ENCODE results near the gene LITAF.
"Not testable (repeated sequence)": the region's sequence is repeated elsewhere in the genome, so short reads cannot be mapped to it uniquely, and the experiment has no call there.

The LITAF gene

DNA sequence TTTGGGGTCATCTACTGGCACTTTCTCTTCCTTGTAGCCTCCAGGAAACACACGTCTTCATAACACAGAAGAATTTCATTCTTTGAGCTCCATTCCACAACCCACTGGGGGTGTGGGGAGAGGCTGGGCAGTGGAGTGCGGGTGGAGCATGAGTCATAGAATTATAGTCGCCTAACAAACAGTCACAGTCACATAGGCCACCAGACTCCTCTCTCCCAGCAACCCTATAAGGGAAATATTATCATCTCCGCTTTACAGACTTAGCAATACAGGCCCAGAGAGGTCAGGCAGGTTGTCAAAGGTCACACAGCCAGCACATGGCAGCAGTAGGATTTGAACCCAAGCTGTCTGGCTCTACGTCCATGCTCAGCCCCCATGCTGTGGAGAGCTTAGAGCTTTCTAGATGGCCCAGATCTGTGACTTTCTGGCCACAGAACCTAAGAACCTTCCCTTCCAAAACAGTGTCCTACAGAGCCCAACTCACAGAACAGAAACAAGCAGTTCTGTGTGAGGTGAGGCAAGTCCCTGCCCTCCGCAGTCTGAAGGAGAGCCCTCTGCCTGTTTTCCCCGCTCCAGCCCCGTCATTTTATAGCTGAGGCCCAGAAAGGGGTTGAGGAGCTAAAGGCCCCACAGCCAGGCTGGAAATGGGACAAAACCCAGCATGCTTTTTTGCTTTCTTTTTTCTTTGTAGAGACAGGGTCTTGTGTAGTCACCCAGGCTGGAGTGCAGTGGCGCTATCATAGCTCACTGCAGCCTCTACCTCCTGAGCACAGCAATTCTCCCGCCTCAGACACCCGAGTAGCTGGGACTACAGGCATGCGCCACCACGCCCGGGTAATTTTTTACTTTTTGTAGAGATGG, 10.7 kb upstream of the LITAF start:
- DNase-seq: no peak

DNA sequence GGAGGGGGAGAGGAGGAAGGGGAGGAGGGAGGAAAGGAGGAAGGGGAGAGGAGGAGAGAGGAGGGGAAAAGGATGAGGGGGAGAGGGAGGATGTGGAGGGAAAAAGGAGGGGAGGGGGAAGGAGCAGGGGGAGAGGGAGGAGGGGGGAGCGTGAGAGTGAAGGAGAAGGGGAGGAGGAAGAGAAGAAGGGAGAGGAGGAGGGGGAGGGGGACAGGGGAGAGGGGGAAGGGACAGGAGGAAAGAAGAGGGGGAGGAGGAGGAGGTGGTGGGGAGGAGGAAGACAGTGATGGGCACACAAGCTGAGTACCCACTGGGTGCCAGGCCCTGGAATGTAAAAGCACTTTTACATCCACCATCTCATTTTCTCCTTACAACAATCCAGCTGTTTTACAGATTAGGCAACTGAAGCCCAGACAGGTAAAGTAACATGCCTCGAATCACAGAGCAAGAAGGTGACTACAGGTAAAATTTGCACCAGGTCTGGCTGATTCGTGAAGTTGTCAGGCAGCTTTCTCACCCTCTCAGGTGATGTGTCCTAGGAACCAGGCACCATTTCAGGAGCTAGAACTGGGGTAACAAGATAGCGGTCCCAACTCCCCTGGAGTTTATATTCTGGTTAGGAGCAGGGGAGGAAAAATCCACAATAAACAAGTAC, 10.0 kb upstream of the LITAF start:
- DNase-seq: no peak

DNA sequence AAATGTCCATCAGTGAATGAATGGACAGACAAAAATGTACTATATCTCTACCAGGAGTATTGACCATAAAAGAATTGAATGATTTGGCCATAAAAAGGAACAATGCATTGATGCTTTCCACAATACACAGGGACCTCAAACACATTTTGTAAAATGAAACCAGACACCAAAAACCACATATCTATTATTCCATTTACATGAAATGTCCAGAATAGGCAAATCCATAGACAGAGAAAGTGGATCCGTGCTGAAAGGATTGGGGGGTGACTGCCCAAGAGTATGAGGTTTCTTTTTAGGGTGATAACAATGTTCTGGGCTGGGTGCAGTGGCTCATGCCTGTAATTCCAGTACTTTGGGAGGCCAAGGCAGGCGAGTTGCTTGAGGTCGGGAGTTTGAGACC, 6.9 kb upstream of the LITAF start:
- DNase-seq: no peak

GRCh38 chr16:11593076-11593475, 6.4 kb upstream of the LITAF start:
- not testable (repeated sequence) for DNase-seq

- not testable (repeated sequence) for DNase-seq
Observed at GRCh38 chr16:11591630-11592029, 4.9 kb upstream of the LITAF start.

DNA sequence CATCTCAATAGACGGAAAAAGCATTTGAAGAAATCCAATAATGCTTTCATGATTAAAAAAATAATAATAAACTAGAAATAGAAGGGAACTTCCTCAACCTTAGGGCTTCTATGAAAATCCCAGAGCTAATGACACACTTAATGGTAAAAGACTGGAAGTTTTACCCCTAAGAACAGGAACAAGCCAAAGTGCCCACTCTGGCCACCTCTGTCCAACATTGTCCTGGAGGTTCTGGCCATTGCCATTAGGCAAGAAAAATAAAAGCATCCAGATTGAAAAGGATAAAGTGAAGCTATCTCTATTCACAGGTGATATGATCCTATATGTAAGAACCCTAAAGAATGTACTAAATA, 2.5 kb upstream of the LITAF start:
- DNase-seq: no peak

DNA sequence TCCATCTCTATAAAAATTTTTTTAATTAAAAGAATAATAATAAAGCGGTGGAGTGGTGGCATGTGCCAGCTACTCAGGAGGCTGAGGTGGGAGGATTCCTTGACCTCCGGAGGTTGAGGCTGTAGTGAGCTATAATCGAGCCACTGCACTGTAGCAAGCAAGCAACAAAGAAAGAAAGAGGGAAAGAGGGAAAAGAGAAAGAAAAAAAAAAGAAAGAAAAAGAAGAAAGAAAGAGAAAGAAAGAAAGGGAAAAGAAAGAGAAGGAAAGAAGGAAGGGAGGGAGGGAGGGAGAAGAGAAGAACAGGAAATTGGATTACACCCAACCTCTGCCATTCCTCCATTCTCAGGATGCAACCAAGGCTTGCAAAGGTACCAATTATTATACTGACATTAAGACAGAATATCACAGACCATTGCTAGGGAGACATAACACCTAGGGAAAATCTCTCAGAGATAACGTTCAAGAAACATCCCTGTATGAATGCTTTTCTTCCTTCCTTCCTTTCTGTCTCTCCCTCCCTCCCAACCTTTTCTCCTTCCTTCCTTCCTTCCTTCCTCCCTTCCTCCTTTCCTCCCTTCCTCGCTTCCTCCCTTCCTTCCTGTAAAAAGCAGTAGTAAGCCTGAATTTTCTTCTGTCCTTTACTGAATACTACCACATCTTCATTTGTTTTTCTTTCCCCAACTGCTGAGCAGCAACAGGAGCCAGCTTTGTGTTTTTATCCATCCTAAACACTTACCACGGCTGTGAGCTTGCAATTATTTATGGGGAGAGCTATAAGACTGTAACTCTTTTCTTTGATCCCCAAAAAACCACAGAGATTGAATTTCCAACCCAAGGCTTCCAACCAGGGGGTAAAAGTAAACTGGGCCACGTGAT, 1.8 kb upstream of the LITAF start:
- DNase-seq: no peak

DNA sequence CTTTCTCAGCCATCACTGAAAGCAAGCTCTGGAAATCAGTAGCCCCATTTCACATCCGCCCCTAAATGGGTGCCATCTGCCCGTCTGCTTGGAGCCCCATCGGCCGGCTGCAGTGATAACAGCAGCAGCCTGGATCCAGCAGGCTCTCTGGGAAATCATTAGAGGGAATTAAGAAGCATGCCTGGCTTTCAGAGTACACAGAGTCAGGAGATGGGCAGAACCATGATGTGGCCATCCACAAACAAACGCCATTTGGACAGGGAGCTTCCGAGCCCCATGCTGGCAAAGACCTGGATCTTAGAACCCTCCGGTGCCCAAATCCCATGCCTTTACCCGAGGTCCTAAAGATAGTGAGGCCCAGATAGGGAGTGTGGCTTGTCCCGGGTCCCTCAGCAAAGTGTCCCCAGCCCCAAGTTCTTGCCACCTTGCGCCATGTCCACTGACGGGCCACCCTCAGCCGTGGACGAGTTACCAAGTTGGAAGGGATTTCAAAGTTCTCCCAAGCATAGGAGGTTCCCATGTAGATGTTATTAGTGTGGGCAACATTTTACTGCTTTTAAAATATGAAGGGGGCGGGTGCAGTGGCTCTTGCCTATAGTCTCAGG, 1.0 kb upstream of the LITAF start:
- peak in 1 of 14 donors; percentile 31 for DNase-seq

DNA sequence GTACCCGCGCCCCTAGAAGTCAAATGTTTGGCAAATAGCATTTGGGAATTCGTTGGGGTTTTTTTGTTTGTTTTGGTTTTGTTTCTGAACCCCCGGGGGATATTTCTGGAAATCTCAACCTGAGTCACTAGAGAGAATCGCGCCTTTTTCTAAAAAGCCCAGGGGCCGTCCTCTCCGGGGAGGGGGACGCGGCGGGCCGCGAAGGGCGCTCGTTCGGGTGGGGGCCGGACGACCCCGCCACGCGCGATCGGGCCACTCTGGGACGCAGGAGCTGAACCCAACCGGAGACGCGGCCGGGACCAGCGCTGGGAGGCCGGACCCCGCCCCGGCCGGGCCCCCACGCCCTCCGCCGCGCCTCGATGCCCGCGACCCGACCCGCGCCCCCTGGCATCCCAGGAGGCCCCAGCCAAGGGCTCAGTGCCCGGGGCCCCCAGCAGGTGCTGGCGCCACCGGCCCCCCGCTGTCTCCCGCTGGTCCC, 302 bp downstream of the LITAF start:
- peak in 2 of 14 donors; percentile 52 to 68 for DNase-seq

DNA sequence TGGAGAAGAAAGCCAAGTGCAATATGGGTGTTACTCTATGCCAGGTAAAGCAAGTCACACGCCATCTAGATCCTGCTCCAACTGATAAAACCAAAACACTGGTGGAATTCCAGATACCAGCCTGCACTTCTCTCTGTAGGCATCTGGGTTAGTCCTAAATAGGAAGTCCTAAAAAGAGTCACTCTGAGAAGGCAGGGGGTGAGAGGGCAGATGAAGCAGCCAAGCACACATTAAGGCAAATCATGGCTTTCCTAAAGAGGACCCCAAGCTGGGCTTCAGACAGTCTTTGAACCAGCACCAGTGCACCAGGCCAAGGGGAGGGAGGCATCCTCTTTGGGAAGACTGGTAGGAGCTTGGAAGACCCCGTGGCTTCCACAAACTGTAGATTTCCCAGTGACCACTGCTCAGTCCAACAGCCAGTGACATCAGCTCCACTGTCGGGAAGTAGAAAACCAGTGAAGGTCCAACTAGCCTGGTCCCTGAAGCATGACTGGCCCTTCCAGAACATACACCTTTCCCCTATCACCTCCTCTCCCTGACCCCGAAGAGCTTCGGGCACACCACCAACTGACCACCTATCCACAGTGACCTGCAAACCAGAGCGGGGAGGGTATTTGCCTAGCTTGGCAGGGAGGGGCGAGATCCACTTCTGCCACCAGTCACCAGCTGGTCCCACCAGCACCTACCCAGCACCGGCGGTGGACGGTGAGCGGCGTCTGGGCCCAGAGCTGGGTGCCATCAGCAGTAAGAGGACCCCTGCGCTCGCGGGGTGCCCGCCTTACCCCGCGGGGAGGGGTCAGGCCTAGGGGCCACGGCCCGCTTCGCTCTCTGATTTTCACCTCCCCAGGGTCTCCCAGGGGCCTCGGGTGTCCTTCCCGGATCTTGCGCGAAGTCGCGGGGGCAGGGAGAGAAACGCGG, 1.0 kb downstream of the LITAF start:
- peak in 9 of 14 donors; percentile 22 to 73 (median 45) for DNase-seq

DNA sequence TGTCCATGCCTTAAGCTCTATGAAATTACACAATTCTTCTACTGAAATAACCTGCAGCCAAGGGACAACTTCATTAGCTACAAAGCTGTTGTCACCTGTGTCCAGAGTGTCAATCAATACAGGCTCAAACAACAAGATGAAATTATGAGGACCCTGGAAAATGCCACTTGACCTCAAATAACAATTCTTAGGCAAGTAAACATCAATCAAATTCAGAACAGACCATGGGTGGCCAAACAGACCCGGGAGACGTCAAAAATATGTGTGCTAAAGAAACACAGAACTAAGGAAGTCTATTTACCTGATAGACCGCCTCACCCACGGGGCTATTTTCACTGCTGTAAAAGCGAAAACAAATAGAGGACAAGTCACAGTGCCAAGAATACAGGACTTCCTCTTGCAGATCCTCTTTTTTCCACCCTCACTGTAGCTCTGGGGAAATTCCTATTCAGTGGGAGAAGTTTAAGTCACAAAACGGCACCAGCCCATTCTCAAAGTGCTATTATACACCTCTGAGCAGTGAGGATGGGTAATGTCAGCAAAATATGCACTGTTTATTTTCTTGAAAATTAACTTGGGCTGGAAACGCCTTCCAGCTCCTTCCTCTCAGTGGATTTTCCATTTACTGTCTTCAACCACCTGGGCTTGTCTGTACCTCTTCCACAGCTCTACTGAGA, 2.7 kb downstream of the LITAF start:
- DNase-seq: peak in 2 of 14 donors; percentile 9 to 22

GRCh38 chr16:11583166-11583565, 3.6 kb downstream of the LITAF start:
- no peak for DNase-seq

DNA sequence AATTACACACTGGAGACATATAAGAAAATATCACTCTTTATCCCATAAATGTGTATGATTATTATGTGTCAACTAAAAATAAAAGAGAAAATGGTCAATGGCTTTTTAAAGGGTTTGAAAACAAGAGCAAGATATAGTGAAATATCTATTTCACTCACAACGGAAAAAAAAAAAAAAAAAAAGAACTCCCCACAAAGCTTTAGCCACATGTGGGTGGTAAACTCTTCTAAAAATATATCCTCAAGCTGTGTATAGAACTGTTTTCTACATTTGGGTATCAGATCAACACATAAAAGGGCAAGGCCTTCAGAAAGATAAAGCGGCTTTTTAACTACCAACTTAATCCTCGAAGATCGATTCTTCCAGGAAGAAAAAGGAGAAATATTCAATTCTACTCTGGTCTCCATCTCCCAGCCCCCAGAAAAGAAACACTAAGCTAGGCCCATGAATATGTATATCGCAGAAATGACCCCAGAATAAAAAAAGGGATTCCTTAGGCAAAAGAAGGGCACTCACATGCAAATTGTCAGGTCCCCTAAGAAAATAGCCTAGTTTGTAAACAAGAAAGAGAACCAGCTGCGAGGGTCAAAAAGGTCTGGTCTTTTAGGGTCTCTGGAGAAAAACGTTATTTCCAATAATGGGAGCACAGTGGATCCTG, 4.4 kb downstream of the LITAF start:
- no peak for DNase-seq

DNA sequence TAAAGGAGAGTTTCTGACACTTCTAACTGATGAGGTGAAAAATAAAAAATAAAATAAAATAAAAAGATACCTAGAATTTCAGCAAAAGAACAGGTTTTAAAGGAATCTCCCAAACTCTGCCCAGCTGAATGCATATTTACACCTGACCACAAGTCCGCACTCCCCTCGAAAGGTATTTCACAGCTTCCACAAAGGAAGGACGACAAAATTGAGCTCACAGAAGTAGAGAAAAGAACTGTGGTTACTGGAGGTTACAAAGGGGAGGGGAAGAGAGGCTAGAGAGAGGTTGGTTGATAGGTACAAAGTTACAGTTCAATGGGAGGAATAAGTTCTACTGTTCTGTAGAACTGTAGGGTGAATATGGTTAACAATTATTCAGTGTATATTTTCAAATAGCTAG, 5.0 kb downstream of the LITAF start:
- DNase-seq: no peak

DNA sequence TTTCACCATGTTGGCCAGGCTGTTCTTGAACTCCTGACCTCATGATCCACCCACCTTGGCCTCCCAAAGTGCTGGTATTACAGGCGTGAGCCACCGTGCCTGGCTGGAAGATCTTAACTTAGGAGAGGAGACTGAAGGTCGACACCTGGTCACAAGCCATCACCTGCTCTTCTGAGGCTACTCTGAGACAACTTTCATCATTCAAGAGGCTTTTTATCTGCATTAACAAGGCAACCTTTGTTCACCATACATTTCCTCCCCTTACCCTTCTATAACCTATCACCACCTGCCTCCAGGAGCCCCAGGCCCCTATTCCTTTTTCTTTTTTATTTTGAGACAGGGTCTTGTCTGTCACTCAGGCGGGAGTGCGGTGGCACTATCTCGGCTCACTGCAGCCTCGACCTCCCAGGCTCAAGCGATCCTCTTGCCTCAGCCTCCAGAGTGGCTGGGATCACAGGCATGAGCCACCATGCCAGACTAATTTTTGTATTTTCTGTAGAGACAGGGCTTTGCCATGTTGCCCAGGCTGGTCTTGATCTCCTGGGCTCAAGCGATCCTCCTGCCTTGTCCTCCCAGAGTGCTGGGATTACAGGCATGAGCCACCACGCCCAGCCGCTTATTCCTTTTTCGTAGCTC, 6.2 kb downstream of the LITAF start:
- no peak for DNase-seq

GRCh38 chr16:11577290-11577660, 9.4 kb downstream of the LITAF start:
- not testable (repeated sequence) for DNase-seq

DNA sequence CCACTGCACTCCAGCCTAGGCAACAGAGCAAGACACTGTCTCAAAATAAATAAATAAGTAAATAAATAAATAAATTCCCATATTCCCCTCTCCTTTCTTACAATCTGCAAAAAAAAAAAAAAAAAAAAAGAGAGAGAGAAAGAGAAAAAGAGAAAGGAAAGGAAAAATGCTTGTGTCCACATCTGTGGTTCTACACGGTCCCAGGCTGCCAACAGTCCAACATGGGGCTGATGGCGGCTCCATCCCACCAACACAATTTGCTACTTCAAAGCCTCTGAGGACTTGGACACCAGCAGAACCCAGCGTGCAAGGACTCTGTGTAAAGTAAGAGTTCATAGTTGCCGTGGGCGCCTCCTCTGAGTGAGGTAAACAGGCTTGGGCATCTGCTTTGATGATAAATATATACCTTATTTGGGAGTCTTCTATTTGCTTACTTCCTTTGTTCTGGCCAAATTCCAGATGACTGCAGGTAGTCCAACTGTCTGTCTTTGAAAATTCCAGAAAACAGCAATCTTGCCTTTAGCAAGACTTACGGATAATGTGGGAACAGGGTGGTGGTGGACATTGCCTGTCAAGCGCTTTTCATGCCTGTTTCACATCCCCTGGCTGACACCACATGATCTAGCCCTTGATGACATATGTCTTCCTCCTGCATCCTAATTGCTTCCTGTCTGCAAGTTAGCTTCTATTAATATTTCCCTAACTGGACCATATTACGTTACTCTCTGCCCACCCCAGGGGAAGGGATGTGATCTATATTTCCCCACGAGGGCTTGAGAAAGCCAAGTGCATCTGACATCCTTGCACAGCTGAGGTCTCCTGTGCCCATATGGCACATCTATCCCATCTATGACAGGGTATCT, 10.1 kb downstream of the LITAF start:
- peak in 3 of 14 donors; percentile 15 to 25 (median 23) for DNase-seq

DNA sequence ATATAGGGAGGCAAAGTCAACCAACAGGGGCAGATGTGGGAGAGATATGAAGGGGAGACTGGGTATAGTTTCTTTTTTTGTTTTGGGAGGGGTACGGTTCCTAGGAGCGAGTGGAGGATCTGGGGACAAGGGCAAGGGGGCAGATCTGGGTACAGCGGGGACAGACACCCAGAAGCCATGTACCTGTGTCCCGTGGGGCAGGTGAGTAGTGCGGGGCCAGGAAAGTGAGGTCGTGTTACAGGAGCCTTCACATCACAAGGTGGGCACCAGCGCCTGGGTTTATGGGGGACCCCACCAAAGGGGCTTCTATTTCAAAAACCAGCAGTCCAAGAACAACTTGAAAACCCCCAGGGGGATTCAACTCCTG, 11.5 kb downstream of the LITAF start:
- no peak for DNase-seq

Measured in C1 segment of cervical spinal cord (tissue), 14 donors.